Choroid plexus epithelial cell (primary cell): Measurements from ENCODE around the gene NAGLU.
"Not testable (repeated sequence)": the region's sequence is repeated elsewhere in the genome, so short reads cannot be mapped to it uniquely, and the experiment has no call there.

Source experiments
- DNase-seq: peaks from one replicate; pipeline ENCODE4 v3.0.0-alpha.2; 2010; ENCODE audit warnings: low read depth
- H3K4me3 ChIP-seq: 2 replicates; pipeline ENCODE4 v1.5.1; 2011; ENCODE audit warnings: low read depth, mild to moderate bottlenecking, control low read depth, low read length, moderate library complexity
- CTCF ChIP-seq: conservative IDR thresholded peaks from 2 replicates; pipeline ENCODE4 v1.5.1; 2011; ENCODE audit warnings: low read depth, mild to moderate bottlenecking, control low read depth, inconsistent platforms, low read length, moderate library complexity

NAGLU gene

DNA sequence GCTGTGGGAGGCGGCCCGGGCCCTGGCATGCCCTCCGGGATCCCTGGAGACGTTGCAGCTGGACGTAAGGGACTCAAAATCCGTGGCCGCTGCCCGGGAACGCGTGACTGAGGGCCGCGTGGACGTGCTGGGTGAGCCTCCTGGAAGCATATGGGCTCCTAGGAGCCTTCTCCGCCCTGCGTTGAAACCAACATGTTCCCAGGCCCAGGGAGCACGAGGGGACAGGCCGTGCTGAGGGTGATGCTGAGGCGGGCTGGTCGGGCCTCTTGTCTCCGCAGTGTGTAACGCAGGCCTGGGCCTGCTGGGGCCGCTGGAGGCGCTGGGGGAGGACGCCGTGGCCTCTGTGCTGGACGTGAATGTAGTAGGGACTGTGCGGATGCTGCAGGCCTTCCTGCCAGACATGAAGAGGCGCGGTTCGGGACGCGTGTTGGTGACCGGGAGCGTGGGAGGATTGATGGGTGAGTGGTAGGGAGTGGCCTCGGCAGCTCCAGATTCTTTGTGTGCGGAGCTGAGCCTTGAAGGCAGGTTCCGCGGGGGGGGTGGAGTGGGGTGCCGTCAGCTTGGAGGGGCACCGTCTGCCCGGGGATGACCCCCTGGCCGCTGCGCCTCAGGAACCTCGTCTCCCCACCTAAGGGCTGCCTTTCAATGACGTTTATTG lies 17.2 kb downstream of the NAGLU start:
- no peak for TF ChIP-seq CTCF
- no peak for DNase-seq
- no peak overlapping the region for H3K4me3 ChIP-seq

GRCh38 chr17:42553866-42554249 lies 17.8 kb downstream of the NAGLU start:
- DNase-seq: no peak
- TF ChIP-seq CTCF: no peak
- peak overlapping the region; percentile 85 for H3K4me3 ChIP-seq

DNA sequence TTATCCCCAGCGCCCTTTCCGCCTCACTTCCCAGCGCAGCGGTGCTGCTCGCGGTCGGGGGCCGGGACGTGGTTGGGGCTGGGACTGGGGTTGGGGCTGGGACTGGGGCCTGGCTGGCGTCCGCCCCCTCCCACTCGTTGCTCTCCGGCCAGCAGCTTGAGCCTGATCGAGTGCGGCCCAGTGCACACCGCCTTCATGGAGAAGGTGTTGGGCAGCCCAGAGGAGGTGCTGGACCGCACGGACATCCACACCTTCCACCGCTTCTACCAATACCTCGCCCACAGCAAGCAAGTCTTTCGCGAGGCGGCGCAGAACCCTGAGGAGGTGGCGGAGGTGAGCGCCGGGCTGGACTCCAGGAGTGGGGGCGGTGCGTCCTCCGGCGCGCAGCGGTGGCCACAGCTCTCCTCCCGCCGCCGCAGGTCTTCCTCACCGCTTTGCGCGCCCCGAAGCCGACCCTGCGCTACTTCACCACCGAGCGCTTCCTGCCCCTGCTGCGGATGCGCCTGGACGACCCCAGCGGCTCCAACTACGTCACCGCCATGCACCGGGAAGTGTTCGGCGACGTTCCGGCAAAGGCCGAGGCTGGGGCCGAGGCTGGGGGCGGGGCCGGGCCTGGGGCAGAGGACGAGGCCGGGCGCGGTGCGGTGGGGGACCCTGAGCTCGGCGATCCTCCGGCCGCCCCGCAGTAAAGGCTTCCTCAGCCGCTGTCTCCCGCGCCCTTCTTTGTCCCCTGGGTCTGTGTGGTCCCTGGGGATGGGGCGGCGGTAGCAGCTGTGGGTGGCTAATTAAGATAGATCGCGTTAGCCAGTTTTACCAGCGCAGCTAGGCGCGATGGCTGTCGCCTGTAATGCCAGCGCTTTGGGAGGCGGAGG lies 18.4 kb downstream of the NAGLU start:
- peak; percentile 82 for DNase-seq
- H3K4me3 ChIP-seq: peak overlapping the region; percentile 85
- no peak for TF ChIP-seq CTCF

DNA sequence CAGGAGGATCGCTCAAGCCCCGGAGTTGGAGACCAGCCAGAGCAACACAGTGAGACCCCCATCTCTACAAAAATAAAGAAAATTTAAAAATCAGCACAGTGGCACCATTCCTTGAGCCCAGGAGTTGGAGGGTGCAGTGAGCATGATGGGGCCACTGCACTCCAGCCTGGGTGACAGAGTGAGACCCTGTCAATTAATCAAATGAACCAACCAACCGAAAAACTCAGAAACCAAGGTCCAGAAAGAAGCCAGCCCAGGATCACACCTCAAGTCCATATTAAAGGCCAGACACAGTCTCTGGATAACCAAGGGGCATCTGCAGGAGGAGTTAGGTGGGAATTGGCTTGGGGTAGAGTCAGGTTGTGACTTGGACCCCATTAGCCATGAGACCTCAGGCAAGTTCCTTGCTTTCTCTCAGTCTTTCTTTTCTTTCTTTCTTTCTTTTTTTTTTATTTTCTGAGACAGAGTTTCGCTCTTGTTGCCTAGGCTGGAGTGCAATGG lies 19.1 kb downstream of the NAGLU start:
- H3K4me3 ChIP-seq: peak overlapping the region; percentile 85
- TF ChIP-seq CTCF: no peak
- DNase-seq: no peak

DNA sequence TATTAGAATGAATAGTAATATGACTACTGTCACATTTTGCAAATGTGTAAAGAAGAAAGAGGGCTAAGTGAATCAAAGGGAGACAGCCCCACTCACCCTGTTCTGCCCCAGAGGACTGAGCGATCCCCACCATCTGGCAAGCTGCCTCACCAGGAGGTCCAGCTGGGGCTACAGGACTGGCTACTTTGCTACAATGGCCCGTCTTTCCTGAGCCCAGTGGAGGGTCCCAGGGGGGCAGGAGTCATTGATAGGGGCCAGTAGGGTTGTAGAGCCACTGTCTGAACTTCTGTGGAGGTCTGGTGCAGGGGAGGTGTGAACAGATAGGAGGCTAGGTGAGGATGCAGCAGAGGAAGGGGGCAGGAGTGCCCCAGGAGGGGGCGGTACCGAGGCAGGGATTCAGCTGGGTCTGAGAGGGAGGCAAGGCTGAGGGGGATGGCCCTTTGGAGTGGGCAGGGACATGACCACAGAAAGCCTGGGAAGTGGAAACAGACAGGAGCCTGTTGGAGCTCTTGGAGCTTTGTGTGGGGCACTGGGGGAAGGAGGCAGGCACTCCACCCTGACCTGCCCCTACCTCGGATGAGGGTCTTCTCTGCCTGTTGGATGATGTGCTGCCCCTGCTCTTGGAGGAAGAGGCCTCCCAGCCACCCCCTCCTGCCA lies 20.0 kb downstream of the NAGLU start:
- H3K4me3 ChIP-seq, DNase-seq: not testable (repeated sequence)
- peak; percentile 22 for TF ChIP-seq CTCF

- no peak overlapping the region for H3K4me3 ChIP-seq
- DNase-seq: no peak
- TF ChIP-seq CTCF: no peak
Observed at GRCh38 chr17:42559075-42559474, 23.0 kb downstream of the NAGLU start.
